Keratinocyte (primary cell): ENCODE measurements around the gene HAPLN1. TPM values are rescaled to one million over a fixed set of nuclear protein-coding genes. Genes with fewer than 3 reads are reported as not detected.
"Not testable (repeated sequence)": the region's sequence is repeated elsewhere in the genome, so short reads cannot be mapped to it uniquely, and the experiment has no call there.

Experiments used
- DNase-seq: peaks from one replicate; pipeline ENCODE4 v3.0.0-alpha.2; 2011; ENCODE audit warnings: low read depth, missing footprints, low spot score
- FAIRE-seq: peaks from 2 replicates; lab custom pipeline; 2011; peaks lifted over from hg19 to GRCh38; lab: Jason Lieb, UNC
- H2AFZ ChIP-seq: 2 replicates; pipeline ENCODE4 v1.6.0; 2012; ENCODE audit warnings: low read length, control low read depth, inconsistent platforms; ENCODE audit not compliant: control insufficient read depth
- H3K27ac ChIP-seq: 2 replicates; pipeline ENCODE4 v1.5.1; 2011; ENCODE audit warnings: low read length; ENCODE audit not compliant: control insufficient read depth, insufficient read depth
- H3K27me3 ChIP-seq: 3 replicates; pipeline ENCODE4 v1.6.0; 2011; ENCODE audit warnings: low read length; ENCODE audit not compliant: control insufficient read depth, insufficient read depth; ENCODE audit errors: extremely low read depth
- H3K36me3 ChIP-seq, 2 experiments: 2 replicates in 1 of 2; 3 replicates in 1 of 2; pipeline ENCODE4 v1.5.1; 2011; ENCODE audit warnings: low read length in 2 of 2, mild to moderate bottlenecking in 1 of 2; ENCODE audit not compliant: control insufficient read depth in 2 of 2, insufficient read depth in 2 of 2; ENCODE audit errors: extremely low read depth in 1 of 2
- H3K4me1 ChIP-seq: 3 replicates; pipeline ENCODE4 v1.5.1; 2011; ENCODE audit warnings: low read length; ENCODE audit not compliant: control insufficient read depth, insufficient read depth; ENCODE audit errors: extremely low read depth
- H3K4me2 ChIP-seq: 3 replicates; pipeline ENCODE4 v1.6.0; 2011; ENCODE audit warnings: low read depth, low read length; ENCODE audit not compliant: control insufficient read depth, insufficient read depth; ENCODE audit errors: extremely low read depth
- H3K4me3 ChIP-seq, 3 experiments: fragments of 200-600 bp in 1 of 3; sonication (generic) in 1 of 3; 2 replicates in 2 of 3; 3 replicates in 1 of 3; pipeline ENCODE4 v1.5.1; 2011 to 2016; ENCODE audit warnings: low read length in 3 of 3, mild to moderate bottlenecking in 3 of 3, control low read depth in 2 of 3, inconsistent platforms in 1 of 3, low read depth in 1 of 3, mixed read lengths in 1 of 3, mixed run types in 1 of 3, moderate library complexity in 1 of 3; ENCODE audit not compliant: control insufficient read depth in 2 of 3, insufficient read depth in 2 of 3; ENCODE audit errors: extremely low read depth in 1 of 3
- H3K79me2 ChIP-seq: 2 replicates; pipeline ENCODE4 v1.6.0; 2012; ENCODE audit warnings: low read length; ENCODE audit not compliant: control insufficient read depth, insufficient read depth
- H3K9ac ChIP-seq: 3 replicates; pipeline ENCODE4 v1.6.0; 2011; ENCODE audit warnings: low read length; ENCODE audit not compliant: control insufficient read depth, insufficient read depth; ENCODE audit errors: extremely low read depth
- H3K9me1 ChIP-seq: 3 replicates; pipeline ENCODE4 v1.6.0; 2011; ENCODE audit warnings: low read length; ENCODE audit not compliant: control insufficient read depth, insufficient read depth; ENCODE audit errors: extremely low read depth
- H3K9me3 ChIP-seq: 2 replicates; pipeline ENCODE4 v1.5.1; 2012; ENCODE audit warnings: low read depth, low read length; ENCODE audit not compliant: control insufficient read depth
- H4K20me1 ChIP-seq: 3 replicates; pipeline ENCODE4 v1.6.0; 2011; ENCODE audit warnings: low read length; ENCODE audit not compliant: control insufficient read depth, insufficient read depth; ENCODE audit errors: extremely low read depth
- EZH2 ChIP-seq: IDR thresholded peaks from one replicate; pipeline ENCODE4 v1.6.1; 2012; ENCODE audit warnings: inconsistent platforms, mild to moderate bottlenecking, low read length, moderate library complexity
- dilution Hi-C: fragments of 300-500 bp; cut with MboI; formaldehyde crosslinking; loops from one replicate; pipeline ENCODE4 v1.7.0; 2020; ENCODE audit warnings: low sequenced_read_pairs; ENCODE audit not compliant: extremely low pct_ligation_motif_present
- polyA plus RNA-seq, 5 experiments: library from polyadenylated mRNA; depleted of rRNA in 3 of 5; stranded (reverse) in 3 of 5; stranded (forward) in 1 of 5; unstranded in 1 of 5; fragments of >200 nt; gene quantifications; 1 replicate in 1 of 5; 2 replicates in 3 of 5; 3 replicates in 1 of 5; pipeline versions ENCODE4 v1.2.1 to v1.2.3, GENCODE V29; 2011 to 2012; ENCODE audit warnings: missing spikeins in 2 of 5, low read depth in 1 of 5, low replicate concordance in 1 of 5
- TF ChIP-seq, protein P1 (sequence below), 3 experiments: IDR thresholded peaks in 1 of 3; conservative IDR thresholded peaks in 1 of 3; optimal IDR thresholded peaks in 1 of 3; 2 replicates in 2 of 3; 3 replicates in 1 of 3; pipeline versions ENCODE3 to v1.5.1; 2011; ENCODE audit warnings: low read length in 3 of 3, mild to moderate bottlenecking in 3 of 3, moderate library complexity in 2 of 3, control low read depth in 1 of 3, inconsistent platforms in 1 of 3; ENCODE audit not compliant: insufficient read depth in 2 of 3; ENCODE audit errors: extremely low read depth in 1 of 3

Gene HAPLN1
- polyA plus RNA-seq, 1 donor (not counting 4 experiments of a cell fraction or from before 2014, with no cell fraction given) = not detected

DNA sequence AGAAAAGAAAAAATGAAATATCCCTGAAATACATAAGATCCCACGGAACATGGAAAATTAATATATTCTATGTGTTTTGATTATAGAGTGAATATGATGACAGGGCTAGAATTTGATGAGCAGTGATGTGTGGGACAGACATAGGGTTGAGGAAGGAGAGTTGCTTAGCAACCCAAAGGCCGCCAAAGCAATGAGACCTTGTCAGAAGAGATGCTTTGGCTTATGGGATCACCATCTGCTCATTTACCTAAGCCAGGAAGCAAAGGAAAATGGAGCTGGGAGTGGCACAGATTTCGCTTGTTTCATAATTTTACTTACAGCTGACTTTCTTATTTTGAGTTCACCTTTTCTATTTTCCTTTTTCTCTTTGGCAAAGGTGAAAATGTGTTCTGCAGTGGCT is 20.9 kb upstream of the HAPLN1 start:
- Histone ChIP-seq H3K4me1 (no peaks in the 10 kb centered on the region), H3K36me3 (no peaks in the 10 kb centered on the region), H3K4me3 (no peak overlapping the region), H3K9me1 (no peaks in the 10 kb centered on the region), H3K79me2 (no peaks in the 10 kb centered on the region), H3K9me3 (no peaks in the 10 kb centered on the region), H3K27me3 (no peaks in the 10 kb centered on the region), H3K4me2 (no peak overlapping the region), H2AFZ (no peak overlapping the region), H4K20me1 (no peaks in the 10 kb centered on the region), H3K27ac (no peak overlapping the region), H3K9ac (no peak overlapping the region)
- DNase-seq (no peak), FAIRE-seq (no peak)
- TF ChIP-seq, protein P1, sequence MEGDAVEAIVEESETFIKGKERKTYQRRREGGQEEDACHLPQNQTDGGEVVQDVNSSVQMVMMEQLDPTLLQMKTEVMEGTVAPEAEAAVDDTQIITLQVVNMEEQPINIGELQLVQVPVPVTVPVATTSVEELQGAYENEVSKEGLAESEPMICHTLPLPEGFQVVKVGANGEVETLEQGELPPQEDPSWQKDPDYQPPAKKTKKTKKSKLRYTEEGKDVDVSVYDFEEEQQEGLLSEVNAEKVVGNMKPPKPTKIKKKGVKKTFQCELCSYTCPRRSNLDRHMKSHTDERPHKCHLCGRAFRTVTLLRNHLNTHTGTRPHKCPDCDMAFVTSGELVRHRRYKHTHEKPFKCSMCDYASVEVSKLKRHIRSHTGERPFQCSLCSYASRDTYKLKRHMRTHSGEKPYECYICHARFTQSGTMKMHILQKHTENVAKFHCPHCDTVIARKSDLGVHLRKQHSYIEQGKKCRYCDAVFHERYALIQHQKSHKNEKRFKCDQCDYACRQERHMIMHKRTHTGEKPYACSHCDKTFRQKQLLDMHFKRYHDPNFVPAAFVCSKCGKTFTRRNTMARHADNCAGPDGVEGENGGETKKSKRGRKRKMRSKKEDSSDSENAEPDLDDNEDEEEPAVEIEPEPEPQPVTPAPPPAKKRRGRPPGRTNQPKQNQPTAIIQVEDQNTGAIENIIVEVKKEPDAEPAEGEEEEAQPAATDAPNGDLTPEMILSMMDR (optimal IDR thresholded peaks at IDR 0.05 in 1 of 3, IDR thresholded peaks at IDR 0.05 in 1 of 3, conservative IDR thresholded peaks at IDR 0.05 in 1 of 3; ENCODE audit: extremely low read depth in 1 of 3, insufficient read depth in 2 of 3, low read length in 3 of 3) = no peak
- TF ChIP-seq EZH2 = no peak
- dilution Hi-C loops = no loop called here

GRCh38 chr5:83740741-83741140 is 20.1 kb upstream of the HAPLN1 start:
- Histone ChIP-seq H3K4me2 (no peak overlapping the region), H3K9me3 (no peaks in the 10 kb centered on the region), H3K4me1 (no peaks in the 10 kb centered on the region), H2AFZ (no peak overlapping the region), H3K27ac (no peak overlapping the region), H3K4me3 (no peak overlapping the region), H3K9me1 (no peaks in the 10 kb centered on the region), H4K20me1 (no peaks in the 10 kb centered on the region), H3K79me2 (no peaks in the 10 kb centered on the region), H3K27me3 (no peaks in the 10 kb centered on the region), H3K9ac (no peak overlapping the region), H3K36me3 (no peaks in the 10 kb centered on the region)
- dilution Hi-C loops = no loop called here
- DNase-seq (no peak), FAIRE-seq (no peak)
- no peak for TF ChIP-seq EZH2
- TF ChIP-seq, protein P1 (optimal IDR thresholded peaks at IDR 0.05 in 1 of 3, IDR thresholded peaks at IDR 0.05 in 1 of 3, conservative IDR thresholded peaks at IDR 0.05 in 1 of 3; ENCODE audit: extremely low read depth in 1 of 3, insufficient read depth in 2 of 3, low read length in 3 of 3) = no peak

- H2AFZ ChIP-seq, H3K27ac ChIP-seq, FAIRE-seq, H3K27me3 ChIP-seq, H3K9me1 ChIP-seq, H3K4me3 ChIP-seq, H3K4me2 ChIP-seq, H3K36me3 ChIP-seq, H3K79me2 ChIP-seq, H4K20me1 ChIP-seq, H3K4me1 ChIP-seq, dilution Hi-C loops, DNase-seq, H3K9ac ChIP-seq, H3K9me3 ChIP-seq: not testable (repeated sequence)
Measured at GRCh38 chr5:83736169-83736568, 15.5 kb upstream of the HAPLN1 start.

DNA sequence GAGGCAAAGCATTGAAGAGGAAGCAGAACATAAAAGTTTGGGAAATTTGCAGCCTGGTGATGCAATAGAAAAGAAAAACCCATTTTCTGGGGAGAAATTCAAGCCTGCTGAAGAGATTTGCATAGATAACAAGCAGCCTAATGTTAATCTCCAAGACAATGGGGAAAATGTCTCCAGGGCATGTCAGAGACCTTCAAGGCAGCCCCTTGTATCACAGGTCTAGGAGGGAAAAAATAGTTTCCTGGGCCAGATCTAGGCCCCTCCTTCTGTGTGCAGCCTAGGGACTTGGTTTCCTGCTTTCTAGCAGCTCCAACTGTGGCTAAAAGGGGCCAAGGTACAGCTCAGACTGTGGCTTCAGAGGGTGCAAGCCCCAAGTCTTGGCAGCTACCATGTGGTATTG is 14.4 kb upstream of the HAPLN1 start:
- H2AFZ ChIP-seq, H3K36me3 ChIP-seq, H3K9me3 ChIP-seq, DNase-seq, H3K79me2 ChIP-seq, H3K27me3 ChIP-seq, FAIRE-seq, H3K27ac ChIP-seq, H3K4me1 ChIP-seq, H3K9ac ChIP-seq, H3K9me1 ChIP-seq, H4K20me1 ChIP-seq, dilution Hi-C loops, H3K4me2 ChIP-seq, H3K4me3 ChIP-seq: not testable (repeated sequence)
